ENCODE data around the gene TNFRSF21. TPM values are rescaled to one million over a fixed set of nuclear protein-coding genes. Genes with fewer than 3 reads are reported as not detected.

TNFRSF21 gene
- total and polyA plus RNA-seq, 10 of the 15 experiments (the other 5 are each of a cell fraction or from before 2014, with no cell fraction given) = 0.09 to 1.0 (median 0.27) TPM

DNA sequence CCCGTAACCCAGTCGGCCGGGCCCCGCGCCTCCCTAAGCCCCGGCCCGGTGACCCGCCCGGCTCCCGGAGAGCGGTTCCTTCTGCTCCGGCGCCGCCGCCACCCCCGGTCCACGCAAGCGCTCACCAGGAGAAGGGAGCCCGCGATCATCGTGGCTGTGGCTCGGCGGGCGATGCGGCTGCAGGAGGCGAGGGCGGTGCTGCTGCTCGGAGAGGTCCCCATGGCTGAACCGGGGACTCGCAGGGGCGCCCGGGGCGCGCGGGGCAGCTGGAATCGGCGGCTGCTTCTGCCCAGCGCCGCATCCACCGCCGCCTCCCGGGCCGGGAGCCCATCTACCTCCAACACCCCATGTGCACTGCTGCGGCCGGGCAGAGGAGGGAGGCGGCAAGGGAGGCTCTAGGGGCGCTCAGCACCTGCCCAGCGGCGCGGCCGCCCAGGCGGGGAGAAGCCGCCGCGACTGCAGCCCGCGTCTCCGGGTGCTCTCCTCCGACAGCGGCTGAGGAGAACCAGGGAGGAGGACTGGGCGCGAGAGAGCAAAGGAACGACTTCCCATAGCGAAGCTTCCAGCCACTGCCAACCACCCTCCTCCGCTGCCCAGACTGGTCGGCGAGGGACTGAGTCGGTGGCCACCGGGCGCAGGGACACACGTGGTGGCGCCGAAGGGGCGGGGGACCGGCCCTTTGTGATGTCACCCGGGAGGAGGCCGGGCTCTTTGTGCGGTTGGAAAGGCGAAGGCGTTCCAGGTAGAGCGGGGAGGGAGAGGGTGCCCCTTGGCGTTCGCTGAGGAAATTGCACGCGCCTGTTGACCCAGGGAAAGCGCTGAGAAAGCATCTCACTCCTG lies at the start of gene TNFRSF21 (continued):
- TF ChIP-seq ESRRA (IDR thresholded peaks at IDR 0.05; ENCODE audit: low read length) (no peak), FOXK2 (IDR thresholded peaks at IDR 0.05) (no peak), MTA3 (IDR thresholded peaks at IDR 0.05; ENCODE audit: borderline replicate concordance, low read length) (no peak), SIN3A (IDR thresholded peaks at IDR 0.05; ENCODE audit: low read depth, low read length) (no peak), ETV6 (conservative IDR thresholded peaks at IDR 0.05 in 1 of 2, IDR thresholded peaks at IDR 0.05 in 1 of 2; ENCODE audit: borderline replicate concordance in 1 of 2, low read depth in 1 of 2) (no peak), CEBPB (IDR thresholded peaks at IDR 0.05; ENCODE audit: borderline replicate concordance in 1 of 2, low read depth in 2 of 2, low read length in 2 of 2) (no peak), SMC3 (IDR thresholded peaks at IDR 0.05; ENCODE audit: borderline replicate concordance, low read length) (peak; percentile 96), CREB1 (IDR thresholded peaks at IDR 0.05; ENCODE audit: low read depth) (peak; percentile 60; the same call in 1 of the 2 replicates), JUNB (IDR thresholded peaks at IDR 0.05) (no peak), EP300 (IDR thresholded peaks at IDR 0.05; ENCODE audit: borderline replicate concordance in 1 of 2, control insufficient read depth in 1 of 2, low read depth in 2 of 2, low read length in 2 of 2) (no peak), SRF (IDR thresholded peaks at IDR 0.05; ENCODE audit: low read depth in 2 of 2, low read length in 2 of 2) (0 out of 4 replicates have a peak, but pooled peaks of 1 of the 2 experiments have one; percentile 38), BHLHE40 (IDR thresholded peaks at IDR 0.05; ENCODE audit: borderline replicate concordance in 1 of 2, low read depth in 2 of 2, low read length in 1 of 2) (peak in 1 of 2 experiments; percentile 23; a peak in 1 of 4 replicates), POLR2A (IDR thresholded peaks at IDR 0.05; ENCODE audit: low read depth, low read length) (no peak), HDAC6 (IDR thresholded peaks at IDR 0.05; ENCODE audit: unreplicated experiment) (peak; percentile 27), MXI1 (IDR thresholded peaks at IDR 0.05; ENCODE audit: low read depth, low read length) (peak; percentile 71), KAT2A (conservative IDR thresholded peaks at IDR 0.05; ENCODE audit: control insufficient read depth, low read depth, low read length) (no peak), ATF7 (IDR thresholded peaks at IDR 0.05; ENCODE audit: low read depth) (peak; percentile 69)
- TF ChIP-seq, protein P1, sequence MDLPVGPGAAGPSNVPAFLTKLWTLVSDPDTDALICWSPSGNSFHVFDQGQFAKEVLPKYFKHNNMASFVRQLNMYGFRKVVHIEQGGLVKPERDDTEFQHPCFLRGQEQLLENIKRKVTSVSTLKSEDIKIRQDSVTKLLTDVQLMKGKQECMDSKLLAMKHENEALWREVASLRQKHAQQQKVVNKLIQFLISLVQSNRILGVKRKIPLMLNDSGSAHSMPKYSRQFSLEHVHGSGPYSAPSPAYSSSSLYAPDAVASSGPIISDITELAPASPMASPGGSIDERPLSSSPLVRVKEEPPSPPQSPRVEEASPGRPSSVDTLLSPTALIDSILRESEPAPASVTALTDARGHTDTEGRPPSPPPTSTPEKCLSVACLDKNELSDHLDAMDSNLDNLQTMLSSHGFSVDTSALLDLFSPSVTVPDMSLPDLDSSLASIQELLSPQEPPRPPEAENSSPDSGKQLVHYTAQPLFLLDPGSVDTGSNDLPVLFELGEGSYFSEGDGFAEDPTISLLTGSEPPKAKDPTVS (IDR thresholded peaks at IDR 0.05; ENCODE audit: low read depth, low read length) = no peak
- TF ChIP-seq, protein P2, sequence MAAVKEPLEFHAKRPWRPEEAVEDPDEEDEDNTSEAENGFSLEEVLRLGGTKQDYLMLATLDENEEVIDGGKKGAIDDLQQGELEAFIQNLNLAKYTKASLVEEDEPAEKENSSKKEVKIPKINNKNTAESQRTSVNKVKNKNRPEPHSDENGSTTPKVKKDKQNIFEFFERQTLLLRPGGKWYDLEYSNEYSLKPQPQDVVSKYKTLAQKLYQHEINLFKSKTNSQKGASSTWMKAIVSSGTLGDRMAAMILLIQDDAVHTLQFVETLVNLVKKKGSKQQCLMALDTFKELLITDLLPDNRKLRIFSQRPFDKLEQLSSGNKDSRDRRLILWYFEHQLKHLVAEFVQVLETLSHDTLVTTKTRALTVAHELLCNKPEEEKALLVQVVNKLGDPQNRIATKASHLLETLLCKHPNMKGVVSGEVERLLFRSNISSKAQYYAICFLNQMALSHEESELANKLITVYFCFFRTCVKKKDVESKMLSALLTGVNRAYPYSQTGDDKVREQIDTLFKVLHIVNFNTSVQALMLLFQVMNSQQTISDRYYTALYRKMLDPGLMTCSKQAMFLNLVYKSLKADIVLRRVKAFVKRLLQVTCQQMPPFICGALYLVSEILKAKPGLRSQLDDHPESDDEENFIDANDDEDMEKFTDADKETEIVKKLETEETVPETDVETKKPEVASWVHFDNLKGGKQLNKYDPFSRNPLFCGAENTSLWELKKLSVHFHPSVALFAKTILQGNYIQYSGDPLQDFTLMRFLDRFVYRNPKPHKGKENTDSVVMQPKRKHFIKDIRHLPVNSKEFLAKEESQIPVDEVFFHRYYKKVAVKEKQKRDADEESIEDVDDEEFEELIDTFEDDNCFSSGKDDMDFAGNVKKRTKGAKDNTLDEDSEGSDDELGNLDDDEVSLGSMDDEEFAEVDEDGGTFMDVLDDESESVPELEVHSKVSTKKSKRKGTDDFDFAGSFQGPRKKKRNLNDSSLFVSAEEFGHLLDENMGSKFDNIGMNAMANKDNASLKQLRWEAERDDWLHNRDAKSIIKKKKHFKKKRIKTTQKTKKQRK (IDR thresholded peaks at IDR 0.05; ENCODE audit: low read depth, low read length) = no peak
- TF ChIP-seq, protein P3, sequence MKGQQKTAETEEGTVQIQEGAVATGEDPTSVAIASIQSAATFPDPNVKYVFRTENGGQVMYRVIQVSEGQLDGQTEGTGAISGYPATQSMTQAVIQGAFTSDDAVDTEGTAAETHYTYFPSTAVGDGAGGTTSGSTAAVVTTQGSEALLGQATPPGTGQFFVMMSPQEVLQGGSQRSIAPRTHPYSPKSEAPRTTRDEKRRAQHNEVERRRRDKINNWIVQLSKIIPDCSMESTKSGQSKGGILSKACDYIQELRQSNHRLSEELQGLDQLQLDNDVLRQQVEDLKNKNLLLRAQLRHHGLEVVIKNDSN (IDR thresholded peaks at IDR 0.05; ENCODE audit: borderline replicate concordance, extremely low read length, insufficient read depth, low read depth, low read length) = peak; percentile 51
